Measurements from ENCODE around the gene ADAT3. TPM values are rescaled to one million over a fixed set of nuclear protein-coding genes. Genes with fewer than 3 reads are reported as not detected.
A peak's percentile ranks its signal among the peaks of the same experiment; 100 is the strongest.

Gene ADAT3
- total RNA-seq, 5 donors from 2014 or later (not counting 1 experiment from before 2014, with no cell fraction given): 6.0 to 16.1 (median 7.7) TPM

- no peaks in the 10 kb centered on the region for H3K27me3 ChIP-seq (replicated peaks in 1 of 2; ENCODE audit: control insufficient read depth in 2 of 2, extremely low read depth in 1 of 2, insufficient read depth in 2 of 2, low read length in 1 of 2)
- H3K36me3 Mint-ChIP-seq: no peaks in the 10 kb centered on the region
- H3K4me3 ChIP-seq (ENCODE audit: control insufficient read depth in 1 of 2, extremely low read depth in 1 of 2, low read length in 1 of 2): no peak overlapping the region
- ATAC-seq (replicated peaks in 1 of 4): peak in 1 of 4 experiments; percentile 5
- no peak overlapping the region for H3K27ac Mint-ChIP-seq
- no peak for DNase-seq
- CTCF ChIA-PET: no interaction called here
- peaks cover 0 to 55% of the 10 kb centered on the region in 2 experiments for H3K4me1 ChIP-seq (ENCODE audit: control insufficient read depth in 1 of 2, extremely low read depth in 1 of 2, insufficient read depth in 2 of 2, low read length in 2 of 2)
- peaks cover 13 to 26% (median 23%) of the 10 kb centered on the region in 3 donors for H3K4me1 Mint-ChIP-seq
- no peaks in the 10 kb centered on the region for H3K9me3 ChIP-seq
- H3K27ac ChIP-seq (ENCODE audit: low read length): no peak overlapping the region
- H3K4me3 Mint-ChIP-seq: no peak overlapping the region
- 87% methylated on average over 51 of the region's 51 CpGs for WGBS (ENCODE audit: insufficient coverage)
- POLR2A ChIA-PET: no interaction called here
- H3K36me3 ChIP-seq (ENCODE audit: control insufficient read depth in 2 of 2, extremely low read depth in 1 of 2, insufficient read depth in 1 of 2, low read length in 1 of 2): peaks cover 9 to 26% of the 10 kb centered on the region in 2 donors
- no peaks in the 10 kb centered on the region for H3K9me3 Mint-ChIP-seq
- no peaks in the 10 kb centered on the region for H3K27me3 Mint-ChIP-seq
Measured at GRCh38 chr19:1955171-1956121, 50.2 kb downstream of the ADAT3 start.

DNA sequence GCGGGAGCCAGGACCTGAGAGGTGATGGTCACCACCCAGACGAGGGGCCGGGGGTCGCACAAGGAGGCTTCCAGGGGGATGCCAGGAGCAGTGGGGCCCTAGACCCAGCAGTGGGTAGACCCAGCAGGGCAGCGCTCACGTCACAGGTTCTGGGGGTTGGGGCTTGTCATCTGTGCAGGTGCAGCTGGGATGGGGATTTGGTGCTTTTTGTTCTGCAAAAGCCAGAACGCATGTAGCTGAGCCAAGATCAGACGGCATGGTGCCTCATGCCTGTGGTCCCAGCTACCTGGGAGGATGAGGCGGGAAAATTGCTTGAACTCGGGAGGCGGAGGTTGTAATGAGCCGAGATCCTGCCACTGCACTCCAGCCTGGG lies 50.9 kb downstream of the ADAT3 start:
- Mint-ChIP-seq H3K27ac (peak overlapping the region in 1 of 2 donors; percentile 44), H3K4me1 (peaks cover 13 to 25% (median 24%) of the 10 kb centered on the region in 3 donors), H3K9me3 (no peaks in the 10 kb centered on the region), H3K36me3 (no peaks in the 10 kb centered on the region), H3K27me3 (no peaks in the 10 kb centered on the region), H3K4me3 (no peak overlapping the region)
- DNase-seq: no peak
- ChIA-PET CTCF (no interaction called here), POLR2A (no interaction called here)
- Histone ChIP-seq H3K36me3 (ENCODE audit: control insufficient read depth in 2 of 2, extremely low read depth in 1 of 2, insufficient read depth in 1 of 2, low read length in 1 of 2) (peaks cover 9 to 31% of the 10 kb centered on the region in 2 donors), H3K4me1 (ENCODE audit: control insufficient read depth in 1 of 2, extremely low read depth in 1 of 2, insufficient read depth in 2 of 2, low read length in 2 of 2) (peaks cover 0 to 55% of the 10 kb centered on the region in 2 experiments), H3K27me3 (replicated peaks in 1 of 2; ENCODE audit: control insufficient read depth in 2 of 2, extremely low read depth in 1 of 2, insufficient read depth in 2 of 2, low read length in 1 of 2) (no peaks in the 10 kb centered on the region), H3K27ac (ENCODE audit: low read length) (no peak overlapping the region), H3K4me3 (ENCODE audit: control insufficient read depth in 1 of 2, extremely low read depth in 1 of 2, low read length in 1 of 2) (no peak overlapping the region), H3K9me3 (no peaks in the 10 kb centered on the region)
- no peak for ATAC-seq (replicated peaks in 1 of 4)
- 88% methylated on average over 12 of the region's 12 CpGs for WGBS (ENCODE audit: insufficient coverage)

DNA sequence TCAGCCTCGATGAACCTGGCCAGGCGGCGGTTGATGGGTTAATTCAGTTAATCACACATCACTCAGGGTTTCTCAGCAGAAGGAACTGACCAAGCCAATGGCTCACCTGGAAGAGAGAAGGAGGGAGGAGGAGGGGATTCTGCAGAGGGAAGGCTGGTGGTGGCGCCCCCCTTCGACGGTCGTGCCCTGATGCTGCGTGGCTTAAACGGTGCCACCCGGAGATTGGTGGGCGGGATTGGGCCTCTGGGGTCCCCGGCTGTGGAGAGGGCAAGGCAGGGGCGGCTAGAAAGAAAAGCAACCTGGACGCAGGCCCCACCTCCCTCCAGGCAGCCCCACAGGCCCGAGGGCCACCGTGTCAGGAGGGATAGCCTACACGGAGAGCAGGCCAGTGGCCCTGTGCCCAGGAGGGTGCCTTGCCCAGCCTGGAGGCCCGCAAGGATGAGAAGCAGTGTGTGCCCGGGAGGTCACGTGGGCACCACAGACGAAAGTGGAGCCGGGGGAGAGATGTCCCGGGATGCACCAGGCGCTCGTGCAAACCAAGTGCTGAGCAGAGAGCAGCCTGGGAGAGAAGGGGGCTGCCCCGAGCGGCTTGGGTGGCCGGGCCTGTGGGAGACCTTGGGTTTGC lies 51.8 kb downstream of the ADAT3 start:
- ChIA-PET POLR2A (no interaction called here), CTCF (no interaction called here)
- Histone ChIP-seq H3K27ac (ENCODE audit: low read length) (no peak overlapping the region), H3K4me3 (ENCODE audit: control insufficient read depth in 1 of 2, extremely low read depth in 1 of 2, low read length in 1 of 2) (no peak overlapping the region), H3K36me3 (ENCODE audit: control insufficient read depth in 2 of 2, extremely low read depth in 1 of 2, insufficient read depth in 1 of 2, low read length in 1 of 2) (peaks cover 9 to 29% of the 10 kb centered on the region in 2 donors), H3K27me3 (replicated peaks in 1 of 2; ENCODE audit: control insufficient read depth in 2 of 2, extremely low read depth in 1 of 2, insufficient read depth in 2 of 2, low read length in 1 of 2) (no peaks in the 10 kb centered on the region), H3K9me3 (no peaks in the 10 kb centered on the region), H3K4me1 (ENCODE audit: control insufficient read depth in 1 of 2, extremely low read depth in 1 of 2, insufficient read depth in 2 of 2, low read length in 2 of 2) (peaks cover 0 to 55% of the 10 kb centered on the region in 2 experiments)
- no peaks in the 10 kb centered on the region for H3K9me3 Mint-ChIP-seq
- H3K27me3 Mint-ChIP-seq: no peaks in the 10 kb centered on the region
- ATAC-seq (replicated peaks in 1 of 4): no peak
- no peak overlapping the region for H3K4me3 Mint-ChIP-seq
- H3K27ac Mint-ChIP-seq: no peak overlapping the region
- DNase-seq: no peak
- WGBS (ENCODE audit: insufficient coverage): 94% methylated on average over 12 of the region's 28 CpGs
- H3K4me1 Mint-ChIP-seq: peaks cover 13 to 27% (median 23%) of the 10 kb centered on the region in 3 donors
- H3K36me3 Mint-ChIP-seq: no peaks in the 10 kb centered on the region

- Histone ChIP-seq H3K27ac (ENCODE audit: low read length) (no peak overlapping the region), H3K36me3 (ENCODE audit: control insufficient read depth in 2 of 2, extremely low read depth in 1 of 2, insufficient read depth in 1 of 2, low read length in 1 of 2) (peaks cover 9 to 24% of the 10 kb centered on the region in 2 donors), H3K27me3 (replicated peaks in 1 of 2; ENCODE audit: control insufficient read depth in 2 of 2, extremely low read depth in 1 of 2, insufficient read depth in 2 of 2, low read length in 1 of 2) (no peaks in the 10 kb centered on the region), H3K4me1 (ENCODE audit: control insufficient read depth in 1 of 2, extremely low read depth in 1 of 2, insufficient read depth in 2 of 2, low read length in 2 of 2) (peaks cover 0 to 52% of the 10 kb centered on the region in 2 experiments), H3K9me3 (no peaks in the 10 kb centered on the region), H3K4me3 (ENCODE audit: control insufficient read depth in 1 of 2, extremely low read depth in 1 of 2, low read length in 1 of 2) (no peak overlapping the region)
- Mint-ChIP-seq H3K27me3 (no peaks in the 10 kb centered on the region), H3K4me1 (peaks cover 13 to 22% (median 19%) of the 10 kb centered on the region in 3 donors), H3K36me3 (peaks cover 2% of the 10 kb centered on the region), H3K27ac (no peak overlapping the region), H3K9me3 (no peaks in the 10 kb centered on the region), H3K4me3 (no peak overlapping the region)
- POLR2A ChIA-PET: no interaction called here
- DNase-seq (no peak), ATAC-seq (replicated peaks in 1 of 4) (peak in 1 of 4 experiments; percentile 2)
- CTCF ChIA-PET: no interaction called here
- 95% methylated on average over 23 of the region's 40 CpGs for WGBS (ENCODE audit: insufficient coverage)
Measured at GRCh38 chr19:1957562-1958248, 52.5 kb downstream of the ADAT3 start.

- 95% methylated on average over 13 of the region's 32 CpGs for WGBS (ENCODE audit: insufficient coverage)
- Mint-ChIP-seq H3K4me1 (peaks cover 13 to 22% (median 22%) of the 10 kb centered on the region in 3 donors), H3K4me3 (no peak overlapping the region), H3K27ac (peak overlapping the region in 1 of 2 donors; percentile 23), H3K9me3 (no peaks in the 10 kb centered on the region), H3K27me3 (no peaks in the 10 kb centered on the region), H3K36me3 (peaks cover 4% of the 10 kb centered on the region)
- Histone ChIP-seq H3K9me3 (no peaks in the 10 kb centered on the region), H3K4me3 (ENCODE audit: control insufficient read depth in 1 of 2, extremely low read depth in 1 of 2, low read length in 1 of 2) (no peak overlapping the region), H3K27me3 (replicated peaks in 1 of 2; ENCODE audit: control insufficient read depth in 2 of 2, extremely low read depth in 1 of 2, insufficient read depth in 2 of 2, low read length in 1 of 2) (no peaks in the 10 kb centered on the region), H3K4me1 (ENCODE audit: control insufficient read depth in 1 of 2, extremely low read depth in 1 of 2, insufficient read depth in 2 of 2, low read length in 2 of 2) (peaks cover 0 to 28% of the 10 kb centered on the region in 2 experiments), H3K27ac (ENCODE audit: low read length) (no peak overlapping the region), H3K36me3 (ENCODE audit: control insufficient read depth in 2 of 2, extremely low read depth in 1 of 2, insufficient read depth in 1 of 2, low read length in 1 of 2) (peaks cover 3 to 17% of the 10 kb centered on the region in 2 donors)
- DNase-seq: no peak
- no peak for ATAC-seq (replicated peaks in 1 of 4)
- CTCF ChIA-PET: no interaction called here
- POLR2A ChIA-PET: no interaction called here
Measured at GRCh38 chr19:1959928-1960589, 54.9 kb downstream of the ADAT3 start.

Data from T-cell (primary cell).